ENCODE measurements around the gene MARCO. TPM values are rescaled to one million over a fixed set of nuclear protein-coding genes. Genes with fewer than 3 reads are reported as not detected.

Gene MARCO
- total RNA-seq, 2 donors from 2014 or later: 10.4 to 13.7 TPM

- ATAC-seq (ENCODE audit: insufficient number of reproducible peaks, low FRiP score, low read depth): no peak
Observed at GRCh38 chr2:118968042-118968441, 26.0 kb downstream of the MARCO start.

DNA sequence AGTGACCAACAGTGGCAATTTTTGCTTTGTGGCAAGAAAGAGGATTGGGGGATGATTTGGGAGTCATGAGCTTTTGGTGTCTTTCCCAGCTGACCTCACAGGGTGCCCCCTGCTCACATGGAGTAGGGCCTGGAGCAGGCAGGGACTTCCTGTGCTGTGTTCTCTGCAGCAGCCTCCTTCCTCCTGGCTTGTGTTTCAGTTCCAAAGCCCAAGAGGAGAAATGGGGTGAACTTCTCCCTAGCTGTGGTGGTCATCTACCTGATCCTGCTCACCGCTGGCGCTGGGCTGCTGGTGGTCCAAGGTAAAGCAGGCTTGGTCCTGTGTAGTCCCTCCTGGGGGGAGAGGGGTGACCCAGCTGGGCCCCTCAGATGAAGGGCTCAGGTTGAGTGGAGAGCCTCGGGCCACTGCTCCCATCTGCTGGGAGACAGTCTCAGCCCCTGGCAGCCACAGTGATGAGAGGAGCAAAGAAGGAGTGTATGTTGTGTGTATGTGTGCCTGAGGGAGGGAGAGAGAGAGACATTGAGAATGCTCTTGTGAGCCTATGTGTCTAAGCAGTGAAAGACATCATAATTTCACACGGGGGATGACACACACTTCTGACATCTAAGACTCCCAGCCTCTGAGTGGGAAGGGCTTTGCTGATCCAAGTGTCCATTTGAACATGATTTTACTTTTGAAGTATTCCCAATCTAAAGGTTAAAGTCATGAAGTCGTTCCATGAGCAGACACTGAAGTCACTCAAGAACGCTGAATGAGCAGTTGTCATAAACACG, 27.2 kb downstream of the MARCO start:
- ATAC-seq (ENCODE audit: insufficient number of reproducible peaks, low FRiP score, low read depth): no peak
- Histone ChIP-seq H3K36me3 (no peaks in the 10 kb centered on the region), H3K9me3 (no peaks in the 10 kb centered on the region), H3K27ac (no peak overlapping the region), H3K4me1 (ENCODE audit: control insufficient read depth in 1 of 2, low read depth in 2 of 2) (no peaks in the 10 kb centered on the region), H3K27me3 (replicated peaks; ENCODE audit: insufficient read depth) (no peaks in the 10 kb centered on the region), H3K4me3 (no peak overlapping the region)
- DNase-seq (ENCODE audit: low spot score): no peak
- no peak for TF ChIP-seq CTCF (IDR thresholded peaks at IDR 0.05)

More at GRCh38 chr2:118968042-118968441, 26.0 kb downstream of the MARCO start:
- no peak overlapping the region for H3K4me3 ChIP-seq
- H3K27me3 ChIP-seq (replicated peaks; ENCODE audit: insufficient read depth): no peaks in the 10 kb centered on the region
- no peak for DNase-seq (ENCODE audit: low spot score)
- TF ChIP-seq CTCF (IDR thresholded peaks at IDR 0.05): no peak
- H3K27ac ChIP-seq: no peak overlapping the region
- no peaks in the 10 kb centered on the region for H3K36me3 ChIP-seq
- no peaks in the 10 kb centered on the region for H3K4me1 ChIP-seq (ENCODE audit: control insufficient read depth in 1 of 2, low read depth in 2 of 2)
- H3K9me3 ChIP-seq: no peaks in the 10 kb centered on the region

GRCh38 chr2:118969734-118970395, 27.9 kb downstream of the MARCO start:
- Histone ChIP-seq H3K27me3 (replicated peaks; ENCODE audit: insufficient read depth) (no peaks in the 10 kb centered on the region), H3K36me3 (no peaks in the 10 kb centered on the region), H3K27ac (no peak overlapping the region), H3K9me3 (no peaks in the 10 kb centered on the region), H3K4me3 (no peak overlapping the region), H3K4me1 (ENCODE audit: control insufficient read depth in 1 of 2, low read depth in 2 of 2) (no peaks in the 10 kb centered on the region)
- no peak for DNase-seq (ENCODE audit: low spot score)
- TF ChIP-seq CTCF (IDR thresholded peaks at IDR 0.05): no peak
- no peak for ATAC-seq (ENCODE audit: insufficient number of reproducible peaks, low FRiP score, low read depth)

DNA sequence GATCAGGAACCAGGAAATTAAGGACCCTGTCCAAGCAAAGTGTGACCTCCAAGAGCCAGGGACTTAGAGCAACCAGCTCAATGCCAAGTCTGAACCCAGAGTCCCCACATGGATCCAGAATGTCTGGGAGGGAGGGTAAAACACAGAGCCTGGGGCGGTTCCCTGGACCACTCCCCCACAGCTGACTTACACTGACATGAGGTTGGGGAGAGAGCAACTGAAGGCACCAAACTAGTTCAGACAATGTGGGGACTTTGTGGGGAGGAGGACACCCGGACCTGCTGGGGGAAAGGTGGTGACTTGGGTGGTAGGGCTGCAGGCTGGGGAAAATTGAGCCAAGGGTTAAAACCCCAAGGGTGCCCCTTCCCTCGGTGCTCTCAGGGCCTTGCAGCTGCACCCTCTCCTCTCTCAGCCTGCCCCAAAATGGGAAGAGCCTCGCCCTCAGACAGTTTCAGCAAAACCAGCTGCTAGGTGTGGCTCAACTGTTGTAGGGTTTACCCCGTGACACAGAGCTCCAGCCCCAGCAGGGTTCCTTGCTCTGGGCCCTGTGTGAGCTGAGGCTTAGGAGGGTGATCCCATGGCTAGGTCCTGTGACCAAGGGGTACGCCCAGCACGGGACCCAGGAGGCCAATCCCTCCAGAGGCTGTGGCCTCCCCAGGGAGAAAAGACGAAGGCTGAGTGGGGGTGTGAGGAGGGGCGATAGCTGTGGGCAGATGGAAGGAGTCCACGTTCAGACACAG, 28.6 kb downstream of the MARCO start:
- TF ChIP-seq CTCF (IDR thresholded peaks at IDR 0.05): no peak
- ATAC-seq (ENCODE audit: insufficient number of reproducible peaks, low FRiP score, low read depth) (no peak), DNase-seq (ENCODE audit: low spot score) (no peak)
- Histone ChIP-seq H3K9me3 (no peaks in the 10 kb centered on the region), H3K27ac (no peak overlapping the region), H3K27me3 (replicated peaks; ENCODE audit: insufficient read depth) (no peaks in the 10 kb centered on the region), H3K4me3 (no peak overlapping the region), H3K36me3 (no peaks in the 10 kb centered on the region), H3K4me1 (ENCODE audit: control insufficient read depth in 1 of 2, low read depth in 2 of 2) (no peaks in the 10 kb centered on the region)

All from thoracic aorta (tissue), 2 donors.